ENCODE measurements around the gene RAB15.

RAB15 gene

GRCh38 chr14:64990939-64991338 is 18.8 kb upstream of the RAB15 start:
- DNase-seq, result no peak

GRCh38 chr14:64990296-64990695 is 18.2 kb upstream of the RAB15 start:
- DNase-seq, result no peak

GRCh38 chr14:64987438-64987767 is 15.3 kb upstream of the RAB15 start:
- DNase-seq, result no peak

GRCh38 chr14:64986648-64987437 is 14.7 kb upstream of the RAB15 start, which contains the start of gene FNTB:
TSS of gene FNTB (plus strand) at chr14:64986895. CDS start at chr14:64986954, 59 bp downstream.
- peak; percentile 75 to 100 (median 94) for DNase-seq

GRCh38 chr14:64983439-64984310 is 11.5 kb upstream of the RAB15 start:
- peak in 7 of 56 donors; percentile 7 to 35 (median 17) for DNase-seq

- DNase-seq, result no peak
Measured at GRCh38 chr14:64979336-64980074, 7.4 kb upstream of the RAB15 start.

- DNase-seq, result no peak
Measured at GRCh38 chr14:64974563-64974962, 2.4 kb upstream of the RAB15 start.

GRCh38 chr14:64973826-64974225 is 1.7 kb upstream of the RAB15 start:
- DNase-seq, result no peak

- DNase-seq, result no peak
Measured at GRCh38 chr14:64973026-64973442, 898 bp upstream of the RAB15 start.

GRCh38 chr14:64971491-64971942 is 619 bp downstream of the RAB15 start:
- DNase-seq, result no peak

GRCh38 chr14:64970776-64971477 is 1.2 kb downstream of the RAB15 start:
- peak in 1 of 56 donors; percentile 14 for DNase-seq

- DNase-seq, result no peak
Measured at GRCh38 chr14:64970041-64970440, 2.1 kb downstream of the RAB15 start.

GRCh38 chr14:64968651-64969050 is 3.5 kb downstream of the RAB15 start:
- no peak for DNase-seq

- DNase-seq, result peak in 20 of 56 donors; percentile 13 to 54 (median 28)
Measured at GRCh38 chr14:64968167-64968566, 4.0 kb downstream of the RAB15 start.

- no peak for DNase-seq
Measured at GRCh38 chr14:64966976-64967375, 5.2 kb downstream of the RAB15 start.

GRCh38 chr14:64965356-64966000 is 6.7 kb downstream of the RAB15 start:
- peak in 1 of 56 donors; percentile 9 for DNase-seq

- DNase-seq, result no peak
Measured at GRCh38 chr14:64963611-64964010, 8.5 kb downstream of the RAB15 start.

GRCh38 chr14:64960762-64961276 is 11.3 kb downstream of the RAB15 start:
- peak in 1 of 56 donors; percentile 18 for DNase-seq

- no peak for DNase-seq
Measured at GRCh38 chr14:64958743-64959142, 13.4 kb downstream of the RAB15 start.

GRCh38 chr14:64958201-64958600 is 13.9 kb downstream of the RAB15 start:
- no peak for DNase-seq
